Measurements from ENCODE around the gene COL10A1. TPM values are rescaled to one million over a fixed set of nuclear protein-coding genes. Genes with fewer than 3 reads are reported as not detected.

The COL10A1 gene
- total and polyA plus RNA-seq, 2 of the 4 experiments (the other 2 are of a cell fraction), result 0.05 TPM; not detected in 1

DNA sequence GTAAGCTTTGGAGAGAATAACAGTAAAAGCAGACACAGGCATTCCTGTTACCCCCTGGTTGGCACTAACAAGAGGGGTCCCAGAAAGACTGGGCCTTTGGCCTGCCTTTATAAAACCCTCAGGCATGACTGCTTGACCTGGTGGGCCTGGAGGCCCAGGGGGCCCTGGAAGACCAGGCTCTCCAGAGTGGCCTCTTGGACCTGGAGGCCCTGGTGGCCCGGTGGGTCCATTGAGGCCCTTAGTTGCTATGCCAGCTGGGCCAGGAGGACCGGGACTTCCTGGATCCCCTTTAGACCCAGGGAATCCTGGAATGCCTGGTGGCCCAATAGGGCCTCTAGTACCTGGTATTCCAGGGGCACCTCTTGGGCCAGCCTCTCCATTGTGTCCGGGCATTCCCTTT, 5.5 kb downstream of the COL10A1 start:
- dilution Hi-C loops (cut with HindIII; ENCODE audit: low sequenced_read_pairs, unreplicated experiment), result no loop called here
- H4K8ac ChIP-seq (ENCODE audit: low read depth in 2 of 2, low read length in 2 of 2), result no peak overlapping the region
- POLR2A ChIA-PET (ENCODE audit: unreplicated experiment), result no interaction called here

More for the DNA sequence above, 5.5 kb downstream of the COL10A1 start:
- no peak overlapping the region for H3K56ac ChIP-seq (ENCODE audit: extremely low read depth, insufficient read depth, low read length)
- no peak overlapping the region for H4K91ac ChIP-seq (ENCODE audit: insufficient read depth, low read depth, low read length)
- no peaks in the 10 kb centered on the region for H3K9me3 ChIP-seq (ENCODE audit: control insufficient read depth, insufficient read depth, low read length)
- in situ Hi-C loops (cut with MboI; ENCODE audit: low sequenced_read_pairs), result no loop called here
- H4K20me1 ChIP-seq (ENCODE audit: insufficient read depth, low read length), result no peaks in the 10 kb centered on the region
- no peaks in the 10 kb centered on the region for H3K79me1 ChIP-seq (ENCODE audit: low read depth in 1 of 2, low read length in 2 of 2)
- ATAC-seq (ENCODE audit: low read depth) (no peak), DNase-seq (no peak)
- no peak overlapping the region for H2BK20ac ChIP-seq (ENCODE audit: low read depth, low read length)
- H2BK5ac ChIP-seq (ENCODE audit: low read depth, low read length, poor library complexity, severe bottlenecking), result no peak overlapping the region
- H4K5ac ChIP-seq (ENCODE audit: low read depth, low read length), result no peak overlapping the region
- H3K9me1 ChIP-seq (ENCODE audit: insufficient read depth, low read length), result no peaks in the 10 kb centered on the region; the same call in 1 of the 2 replicates
- no peaks in the 10 kb centered on the region for H3K27me3 ChIP-seq (ENCODE audit: control insufficient read depth, insufficient read depth, low read length)
- no peak overlapping the region for H2AFZ ChIP-seq (replicated peaks; ENCODE audit: low read length, poor library complexity)
- no peak overlapping the region for H2AK5ac ChIP-seq (ENCODE audit: low read depth, low read length)
- no peak overlapping the region for H3K4ac ChIP-seq (ENCODE audit: low read depth, low read length)
- TF ChIP-seq CTCF (conservative IDR thresholded peaks at IDR 0.05; ENCODE audit: low read depth, low read length) (no peak), POLR2A (IDR thresholded peaks at IDR 0.05; ENCODE audit: low read depth, low read length) (no peak)
- no peak overlapping the region for H3K4me2 ChIP-seq (ENCODE audit: low read depth, low read length)
- WGBS, 2 experiments (ENCODE audit: extremely low coverage in 2 of 2, insufficient read length in 1 of 2), result no CpG with 5 or more reads among the region's 3 CpGs
- H2BK15ac ChIP-seq (ENCODE audit: low read depth, low read length), result no peak overlapping the region
- H3K36me3 ChIP-seq (ENCODE audit: control insufficient read depth, insufficient read depth, low read length), result peaks cover 2% of the 10 kb centered on the region; the same call in 1 of the 2 replicates
- H2AK9ac ChIP-seq (replicated peaks; ENCODE audit: low read depth, low read length, poor library complexity), result no peak overlapping the region
- H3K27ac ChIP-seq (ENCODE audit: insufficient read depth, low read length), result no peak overlapping the region
- no peak overlapping the region for H3K4me3 ChIP-seq (ENCODE audit: insufficient read depth, low read depth, low read length)
- H3K9ac ChIP-seq (ENCODE audit: low read depth, low read length), result no peak overlapping the region
- no peak overlapping the region for H3K14ac ChIP-seq (replicated peaks; ENCODE audit: low read depth, low read length)
- intact Hi-C loops (cut with micrococcal nuclease), result no loop called here
- CTCF ChIA-PET, result no interaction called here
- no peak overlapping the region for H3K23ac ChIP-seq (ENCODE audit: low read depth, low read length)
- no peak overlapping the region for H2BK120ac ChIP-seq (ENCODE audit: low read depth, low read length)
- BruUV-seq (replicated peaks), result no TSS peak
- H3K4me1 ChIP-seq (ENCODE audit: control insufficient read depth, insufficient read depth, low read length), result no peaks in the 10 kb centered on the region
- no peak overlapping the region for H3K18ac ChIP-seq (ENCODE audit: low read depth, low read length)
